GM12878 (cell line): ENCODE results near the gene CENPC. TPM values are rescaled to one million over a fixed set of nuclear protein-coding genes. Genes with fewer than 3 reads are reported as not detected.

Experiments
- ATAC-seq: fragments of 200-7000 bp; cut with Tn5 transposase; 3 replicates; pipeline ENCODE4 v1.9.1; 2020; ENCODE audit warnings: mild to moderate bottlenecking, moderate library complexity
- BruUV-seq: library from RNA; stranded (reverse); fragments of 400-500 nt; replicated peaks from 2 replicates; lab custom pipeline; 2021; lab: Mats Ljungman, UMichigan
- CTCF ChIA-PET: fragments of 300-600 bp; sonication (Branson Sonifier 250); formaldehyde crosslinking; extraction: SDS; loops from one replicate; lab custom pipeline; 2021; ENCODE audit warnings: inconsistent platforms; lab: Yijun Ruan, JAX
- POLR2A ChIA-PET: fragments of 350-600 bp; formaldehyde crosslinking; extraction: SDS; loops from one replicate; lab custom pipeline; 2021; ENCODE audit warnings: inconsistent platforms; lab: Charles Lee
- RAD21 ChIA-PET: fragments of 300-600 bp; sonication (Branson Sonifier 250); formaldehyde crosslinking; loops from one replicate; lab custom pipeline; 2023; ENCODE audit warnings: antibody characterized with exemption; ENCODE audit not compliant: unreplicated experiment; lab: Charles Lee
- SMC1A ChIA-PET: fragments of 300-600 bp; sonication (Branson Sonifier 250); formaldehyde crosslinking; loops from one replicate; lab custom pipeline; 2023; ENCODE audit not compliant: unreplicated experiment, uncharacterized antibody; lab: Charles Lee
- DNase-seq: peaks from one replicate; pipeline ENCODE4 v3.0.0-alpha.2; 2011; ENCODE audit warnings: low read depth, low spot score
- FAIRE-seq: peaks from 3 replicates; lab custom pipeline; 2011; peaks lifted over from hg19 to GRCh38; lab: Jason Lieb, UNC
- H2AFZ ChIP-seq: 2 replicates; pipeline ENCODE4 v1.6.0; 2011; ENCODE audit warnings: low read depth, low read length, control low read depth; ENCODE audit not compliant: control insufficient read depth
- H3K27ac ChIP-seq: 2 replicates; pipeline ENCODE4 v1.5.1; 2011; ENCODE audit warnings: control low read depth; ENCODE audit not compliant: control insufficient read depth, insufficient read depth
- H3K27me3 ChIP-seq, 2 experiments: replicated peaks in 1 of 2; 2 replicates each; pipeline versions ENCODE4 v1.6.0 to v1.6.1; 2011; ENCODE audit warnings: low read length in 1 of 2; ENCODE audit not compliant: control insufficient read depth in 2 of 2, insufficient read depth in 2 of 2
- H3K36me3 ChIP-seq, 2 experiments: 2 replicates each; pipeline ENCODE4 v1.5.1; 2011; ENCODE audit warnings: low read length in 1 of 2; ENCODE audit not compliant: control insufficient read depth in 2 of 2, insufficient read depth in 2 of 2
- H3K4me1 ChIP-seq: 2 replicates; pipeline ENCODE4 v1.6.1; 2011; ENCODE audit warnings: mild to moderate bottlenecking, low read length, moderate library complexity, mixed read lengths; ENCODE audit not compliant: control insufficient read depth, insufficient read depth
- H3K4me2 ChIP-seq: 2 replicates; pipeline ENCODE4 v1.6.0; 2011; ENCODE audit warnings: control low read depth; ENCODE audit not compliant: control insufficient read depth, insufficient read depth
- H3K4me3 ChIP-seq: fragments of 200-600 bp; sonication (generic); 2 replicates; pipeline ENCODE4 v1.5.1; 2016
- H3K79me2 ChIP-seq: 2 replicates; pipeline ENCODE4 v1.6.0; 2011; ENCODE audit warnings: low read length; ENCODE audit not compliant: control insufficient read depth, insufficient read depth
- H3K9ac ChIP-seq: 2 replicates; pipeline ENCODE4 v1.8.0; 2011; ENCODE audit warnings: low read length, control low read depth, mixed read lengths; ENCODE audit not compliant: control insufficient read depth, insufficient read depth
- H3K9me3 ChIP-seq: replicated peaks from 3 replicates; pipeline ENCODE4 v1.5.1; 2011; ENCODE audit warnings: mild to moderate bottlenecking, low read length; ENCODE audit not compliant: control insufficient read depth, insufficient read depth
- H4K20me1 ChIP-seq: 2 replicates; pipeline ENCODE4 v1.6.0; 2011; ENCODE audit not compliant: control insufficient read depth, insufficient read depth
- CREM ChIP-seq: IDR thresholded peaks from 2 replicates; pipeline ENCODE4 v1.6.1; 2014; ENCODE audit warnings: antibody characterized with exemption, low read depth
- ESRRA ChIP-seq: IDR thresholded peaks from 2 replicates; pipeline ENCODE4 v1.6.1; 2012; ENCODE audit warnings: mild to moderate bottlenecking, low read length, improper control_type of control experiment
- KAT2A ChIP-seq: conservative IDR thresholded peaks from 2 replicates; pipeline ENCODE4 v1.6.1; 2011; ENCODE audit warnings: low read depth, low read length; ENCODE audit not compliant: control insufficient read depth
- MTA2 ChIP-seq: fragments of 450-650 bp; IDR thresholded peaks from 2 replicates; pipeline ENCODE4 v1.6.1; 2016; ENCODE audit warnings: low read depth, mild to moderate bottlenecking, moderate library complexity
- PAX8 ChIP-seq: fragments of 450-650 bp; IDR thresholded peaks from 2 replicates; pipeline ENCODE4 v1.6.1; 2017; ENCODE audit warnings: mild to moderate bottlenecking, moderate library complexity
- POLR2AphosphoS2 ChIP-seq: IDR thresholded peaks from 2 replicates; pipeline ENCODE4 v1.6.1; 2011; ENCODE audit warnings: low read depth, mild to moderate bottlenecking, low read length, improper control_type of control experiment, moderate library complexity
- POLR2AphosphoS5 ChIP-seq: IDR thresholded peaks from 2 replicates; pipeline ENCODE4 v1.6.1; 2011; ENCODE audit warnings: mild to moderate bottlenecking, low read length, inconsistent platforms
- RCOR1 ChIP-seq: conservative IDR thresholded peaks from 2 replicates; pipeline ENCODE4 v1.6.1; 2012; ENCODE audit warnings: low read depth, low read length, improper control_type of control experiment
- SPI1 ChIP-seq: IDR thresholded peaks from 2 replicates; pipeline ENCODE4 v1.6.1; 2011; ENCODE audit warnings: low read depth, mild to moderate bottlenecking, low read length, moderate library complexity, borderline replicate concordance; ENCODE audit not compliant: insufficient read depth
- TCF12 ChIP-seq: IDR thresholded peaks from 2 replicates; pipeline ENCODE4 v1.6.1; 2011; ENCODE audit warnings: low read depth, mild to moderate bottlenecking, low read length
- TCF3 ChIP-seq: IDR thresholded peaks from 2 replicates; pipeline ENCODE4 v1.6.1; 2012; ENCODE audit warnings: low read depth, mild to moderate bottlenecking, low read length, borderline replicate concordance; ENCODE audit not compliant: insufficient read depth
- WRNIP1 ChIP-seq: IDR thresholded peaks from 2 replicates; pipeline ENCODE4 v1.6.1; 2011; ENCODE audit warnings: low read depth, low read length, improper control_type of control experiment, borderline replicate concordance
- ZNF274 ChIP-seq: IDR thresholded peaks from one replicate; pipeline ENCODE4 v1.8.0; 2011; ENCODE audit not compliant: insufficient read length, insufficient read depth
- ZNF384 ChIP-seq: IDR thresholded peaks from 2 replicates; pipeline ENCODE4 v1.6.1; 2012; ENCODE audit warnings: low read depth, mild to moderate bottlenecking, low read length, improper control_type of control experiment, borderline replicate concordance
- WGBS: methylation state at CpG from one replicate; pipeline ENCODE4 v1.1.6; 2016; ENCODE audit warnings: low lambda C conversion rate; ENCODE audit not compliant: insufficient replicate concordance, insufficient coverage; ENCODE audit errors: missing lambda C conversion rate; 5-methylcytosine and 5-hydroxymethylcytosine counted together
- in situ Hi-C: fragments of 300-500 bp; cut with MboI; formaldehyde crosslinking; loops from 9 replicates; pipeline ENCODE4 v1.14.3; 2018; ENCODE audit warnings: mixed read lengths
- intact Hi-C: fragments of 100-400 bp; cut with micrococcal nuclease; formaldehyde crosslinking; loops from one replicate; pipeline ENCODE4 v1.14.2; 2022; ENCODE audit not compliant: unreplicated experiment
- polyA plus RNA-seq, 11 experiments: library from polyadenylated mRNA; depleted of rRNA in 4 of 11; unstranded in 6 of 11; stranded (reverse) in 5 of 11; fragments of >200 nt; fragmentation: Nextera tagmentation in 4 of 11; fragmentation: Illumina TruSeq in 1 of 11; extraction: Ambion mirVana in 4 of 11; extraction: Trizol in 1 of 11; gene quantifications; 1 replicate in 1 of 11; 2 replicates in 10 of 11; pipeline versions ENCODE4 v1.2.1 to v1.2.3, GENCODE V29; 2011 to 2016; ENCODE audit warnings: inconsistent platforms in 2 of 11, missing spikeins in 2 of 11, low read depth in 1 of 11
- total RNA-seq, 4 experiments: library from RNA; depleted of rRNA in 3 of 4; stranded (reverse); fragments of >200 nt in 3 of 4; fragmentation: Illumina TruSeq in 1 of 4; extraction: Trizol in 1 of 4; gene quantifications; 2 replicates each; pipeline versions ENCODE4 v1.2.1 to v1.2.3, GENCODE V29; 2013 to 2021
- TF ChIP-seq, protein P1 (sequence below): fragments of 450-650 bp; IDR thresholded peaks from 2 replicates; pipeline ENCODE4 v1.6.1; 2017; ENCODE audit warnings: mild to moderate bottlenecking, moderate library complexity
- TF ChIP-seq, protein P2 (sequence below): fragments of 450-650 bp; IDR thresholded peaks from 2 replicates; pipeline ENCODE4 v1.6.1; 2017; ENCODE audit warnings: mild to moderate bottlenecking
- TF ChIP-seq, protein P3 (sequence below): IDR thresholded peaks from 2 replicates; pipeline ENCODE4 v1.6.1; 2011; ENCODE audit warnings: low read depth, mild to moderate bottlenecking, low read length, moderate library complexity, borderline replicate concordance; ENCODE audit errors: extremely low read depth
- TF ChIP-seq, protein P4 (sequence below): IDR thresholded peaks from 2 replicates; pipeline ENCODE4 v1.6.1; 2011; ENCODE audit warnings: borderline replicate concordance, low read depth, mild to moderate bottlenecking, moderate library complexity, low read length; ENCODE audit not compliant: insufficient read depth, poor library complexity, severe bottlenecking

CENPC gene
- total and polyA plus RNA-seq, 10 of the 15 experiments (the other 5 are each of a cell fraction or from before 2014, with no cell fraction given): 13.1 to 34.9 (median 20.3) TPM

DNA sequence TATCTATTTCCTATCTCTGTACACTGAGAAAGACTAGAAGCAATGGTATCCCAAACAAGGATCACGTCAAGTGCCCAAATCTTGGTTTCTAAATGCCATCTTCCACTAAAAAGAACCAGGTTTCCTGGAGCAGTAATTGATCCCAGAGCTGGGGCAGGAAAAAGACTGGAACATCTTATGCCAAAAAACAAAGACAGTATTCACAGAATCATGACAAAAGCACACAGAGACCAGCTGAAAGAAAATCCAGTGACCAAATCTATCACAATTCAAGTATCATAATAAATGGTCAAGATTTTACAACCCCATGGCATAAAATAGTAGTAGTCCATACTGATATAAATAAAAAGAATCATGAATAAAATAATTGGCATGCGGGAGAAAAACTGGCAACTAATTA, 44.9 kb downstream of the CENPC start:
- no TSS peak for BruUV-seq
- no peak overlapping the region for H3K4me3 ChIP-seq
- H3K79me2 ChIP-seq: no peaks in the 10 kb centered on the region; the same call in 1 of the 2 replicates
- no peaks in the 10 kb centered on the region for H4K20me1 ChIP-seq
- in situ Hi-C loops: no loop called here
- intact Hi-C loops: no loop called here
- ATAC-seq (no peak), FAIRE-seq (no peak), DNase-seq (no peak)
- RAD21 ChIA-PET: no interaction called here
- H3K27ac ChIP-seq: no peak overlapping the region
- H3K36me3 ChIP-seq: peaks cover 1 to 12% of the 10 kb centered on the region in 2 experiments; a peak in 2 of 4 replicates
- no peaks in the 10 kb centered on the region for H3K27me3 ChIP-seq
- TF ChIP-seq WRNIP1 (no peak), ZNF274 (no peak), TCF3 (no peak), RCOR1 (no peak), CREM (no peak), PAX8 (no peak), ZNF384 (no peak), MTA2 (no peak), POLR2AphosphoS2 (no peak), KAT2A (no peak), POLR2AphosphoS5 (no peak), SPI1 (no peak), TCF12 (no peak), ESRRA (no peak)
- TF ChIP-seq, protein P1, sequence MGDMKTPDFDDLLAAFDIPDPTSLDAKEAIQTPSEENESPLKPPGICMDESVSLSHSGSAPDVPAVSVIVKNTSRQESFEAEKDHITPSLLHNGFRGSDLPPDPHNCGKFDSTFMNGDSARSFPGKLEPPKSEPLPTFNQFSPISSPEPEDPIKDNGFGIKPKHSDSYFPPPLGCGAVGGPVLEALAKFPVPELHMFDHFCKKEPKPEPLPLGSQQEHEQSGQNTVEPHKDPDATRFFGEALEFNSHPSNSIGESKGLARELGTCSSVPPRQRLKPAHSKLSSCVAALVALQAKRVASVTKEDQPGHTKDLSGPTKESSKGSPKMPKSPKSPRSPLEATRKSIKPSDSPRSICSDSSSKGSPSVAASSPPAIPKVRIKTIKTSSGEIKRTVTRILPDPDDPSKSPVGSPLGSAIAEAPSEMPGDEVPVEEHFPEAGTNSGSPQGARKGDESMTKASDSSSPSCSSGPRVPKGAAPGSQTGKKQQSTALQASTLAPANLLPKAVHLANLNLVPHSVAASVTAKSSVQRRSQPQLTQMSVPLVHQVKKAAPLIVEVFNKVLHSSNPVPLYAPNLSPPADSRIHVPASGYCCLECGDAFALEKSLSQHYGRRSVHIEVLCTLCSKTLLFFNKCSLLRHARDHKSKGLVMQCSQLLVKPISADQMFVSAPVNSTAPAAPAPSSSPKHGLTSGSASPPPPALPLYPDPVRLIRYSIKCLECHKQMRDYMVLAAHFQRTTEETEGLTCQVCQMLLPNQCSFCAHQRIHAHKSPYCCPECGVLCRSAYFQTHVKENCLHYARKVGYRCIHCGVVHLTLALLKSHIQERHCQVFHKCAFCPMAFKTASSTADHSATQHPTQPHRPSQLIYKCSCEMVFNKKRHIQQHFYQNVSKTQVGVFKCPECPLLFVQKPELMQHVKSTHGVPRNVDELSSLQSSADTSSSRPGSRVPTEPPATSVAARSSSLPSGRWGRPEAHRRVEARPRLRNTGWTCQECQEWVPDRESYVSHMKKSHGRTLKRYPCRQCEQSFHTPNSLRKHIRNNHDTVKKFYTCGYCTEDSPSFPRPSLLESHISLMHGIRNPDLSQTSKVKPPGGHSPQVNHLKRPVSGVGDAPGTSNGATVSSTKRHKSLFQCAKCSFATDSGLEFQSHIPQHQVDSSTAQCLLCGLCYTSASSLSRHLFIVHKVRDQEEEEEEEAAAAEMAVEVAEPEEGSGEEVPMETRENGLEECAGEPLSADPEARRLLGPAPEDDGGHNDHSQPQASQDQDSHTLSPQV: no peak
- TF ChIP-seq, protein P2, sequence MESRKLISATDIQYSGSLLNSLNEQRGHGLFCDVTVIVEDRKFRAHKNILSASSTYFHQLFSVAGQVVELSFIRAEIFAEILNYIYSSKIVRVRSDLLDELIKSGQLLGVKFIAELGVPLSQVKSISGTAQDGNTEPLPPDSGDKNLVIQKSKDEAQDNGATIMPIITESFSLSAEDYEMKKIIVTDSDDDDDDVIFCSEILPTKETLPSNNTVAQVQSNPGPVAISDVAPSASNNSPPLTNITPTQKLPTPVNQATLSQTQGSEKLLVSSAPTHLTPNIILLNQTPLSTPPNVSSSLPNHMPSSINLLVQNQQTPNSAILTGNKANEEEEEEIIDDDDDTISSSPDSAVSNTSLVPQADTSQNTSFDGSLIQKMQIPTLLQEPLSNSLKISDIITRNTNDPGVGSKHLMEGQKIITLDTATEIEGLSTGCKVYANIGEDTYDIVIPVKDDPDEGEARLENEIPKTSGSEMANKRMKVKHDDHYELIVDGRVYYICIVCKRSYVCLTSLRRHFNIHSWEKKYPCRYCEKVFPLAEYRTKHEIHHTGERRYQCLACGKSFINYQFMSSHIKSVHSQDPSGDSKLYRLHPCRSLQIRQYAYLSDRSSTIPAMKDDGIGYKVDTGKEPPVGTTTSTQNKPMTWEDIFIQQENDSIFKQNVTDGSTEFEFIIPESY: no peak
- TF ChIP-seq, protein P3, sequence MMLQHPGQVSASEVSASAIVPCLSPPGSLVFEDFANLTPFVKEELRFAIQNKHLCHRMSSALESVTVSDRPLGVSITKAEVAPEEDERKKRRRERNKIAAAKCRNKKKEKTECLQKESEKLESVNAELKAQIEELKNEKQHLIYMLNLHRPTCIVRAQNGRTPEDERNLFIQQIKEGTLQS: no peak
- TF ChIP-seq, protein P4, sequence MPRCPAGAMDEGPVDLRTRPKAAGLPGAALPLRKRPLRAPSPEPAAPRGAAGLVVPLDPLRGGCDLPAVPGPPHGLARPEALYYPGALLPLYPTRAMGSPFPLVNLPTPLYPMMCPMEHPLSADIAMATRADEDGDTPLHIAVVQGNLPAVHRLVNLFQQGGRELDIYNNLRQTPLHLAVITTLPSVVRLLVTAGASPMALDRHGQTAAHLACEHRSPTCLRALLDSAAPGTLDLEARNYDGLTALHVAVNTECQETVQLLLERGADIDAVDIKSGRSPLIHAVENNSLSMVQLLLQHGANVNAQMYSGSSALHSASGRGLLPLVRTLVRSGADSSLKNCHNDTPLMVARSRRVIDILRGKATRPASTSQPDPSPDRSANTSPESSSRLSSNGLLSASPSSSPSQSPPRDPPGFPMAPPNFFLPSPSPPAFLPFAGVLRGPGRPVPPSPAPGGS: no peak
- POLR2A ChIA-PET: no interaction called here
- WGBS: 81% methylated on average over 2 of the region's 2 CpGs
- CTCF ChIA-PET: interaction anchor here (0.5 kb wide), 1 partner anchor 27 kb away, joined by 3 read pairs; no protein-coding TSS in a partner anchor
- H3K9ac ChIP-seq: no peak overlapping the region
- H3K4me1 ChIP-seq: no peaks in the 10 kb centered on the region
- no peak overlapping the region for H2AFZ ChIP-seq
- H3K4me2 ChIP-seq: no peak overlapping the region
- SMC1A ChIA-PET: interaction anchor here (1.2 kb wide), 1 partner anchor 246 kb away, joined by 3 read pairs; no protein-coding TSS in a partner anchor
- H3K9me3 ChIP-seq: no peaks in the 10 kb centered on the region
